HG03439 (cell line): ENCODE measurements around the gene SPHKAP.
"Not testable (repeated sequence)": the region's sequence is repeated elsewhere in the genome, so short reads cannot be mapped to it uniquely, and the experiment has no call there.

Experiments
- ATAC-seq: cut with Tn5 transposase; IDR thresholded peaks from one replicate; pipeline ENCODE4 v1.9.1; 2021; ENCODE audit warnings: mild to moderate bottlenecking, moderate library complexity; ENCODE audit not compliant: unreplicated experiment

Gene SPHKAP

GRCh38 chr2:228102949-228103348 is 78.5 kb downstream of the SPHKAP start:
- ATAC-seq: no peak

GRCh38 chr2:228094377-228094921 is 87.0 kb downstream of the SPHKAP start:
- no peak for ATAC-seq

- no peak for ATAC-seq
Observed at GRCh38 chr2:228092056-228092455, 89.4 kb downstream of the SPHKAP start.

GRCh38 chr2:228086561-228086960 is 94.9 kb downstream of the SPHKAP start:
- ATAC-seq: no peak

GRCh38 chr2:228084717-228085116 is 96.8 kb downstream of the SPHKAP start:
- no peak for ATAC-seq

GRCh38 chr2:228083131-228083530 is 98.4 kb downstream of the SPHKAP start:
- no peak for ATAC-seq

GRCh38 chr2:228082571-228082970 is 98.9 kb downstream of the SPHKAP start:
- ATAC-seq: no peak

- ATAC-seq: no peak
Observed at GRCh38 chr2:228079194-228079593, 102.3 kb downstream of the SPHKAP start.

- not testable (repeated sequence) for ATAC-seq
Observed at GRCh38 chr2:228076695-228077094, 104.8 kb downstream of the SPHKAP start.

GRCh38 chr2:228072669-228073068 is 108.8 kb downstream of the SPHKAP start:
- ATAC-seq: no peak

- ATAC-seq: no peak
Observed at GRCh38 chr2:228067309-228067708, 114.2 kb downstream of the SPHKAP start.

GRCh38 chr2:228066126-228066798 is 115.2 kb downstream of the SPHKAP start:
- no peak for ATAC-seq

- ATAC-seq: no peak
Observed at GRCh38 chr2:228065686-228066085, 115.8 kb downstream of the SPHKAP start.

- ATAC-seq: no peak
Observed at GRCh38 chr2:228064796-228065315, 116.6 kb downstream of the SPHKAP start.

- no peak for ATAC-seq
Observed at GRCh38 chr2:228064024-228064423, 117.5 kb downstream of the SPHKAP start.

- no peak for ATAC-seq
Observed at GRCh38 chr2:228063558-228063957, 117.9 kb downstream of the SPHKAP start.

GRCh38 chr2:228059735-228060134 is 121.8 kb downstream of the SPHKAP start:
- ATAC-seq: no peak

GRCh38 chr2:228056293-228057097 is 125.0 kb downstream of the SPHKAP start:
- no peak for ATAC-seq

- no peak for ATAC-seq
Observed at GRCh38 chr2:228048838-228049490, 132.5 kb downstream of the SPHKAP start.

GRCh38 chr2:228040995-228041394 is 140.5 kb downstream of the SPHKAP start:
- no peak for ATAC-seq
